AG09319 (cell line): ENCODE data around the gene PLA2G2E.

Experiments
- DNase-seq: peaks from one replicate; pipeline ENCODE4 v3.0.0-alpha.2; 2010; ENCODE audit warnings: low read depth; ENCODE audit errors: extremely low read depth
- CTCF ChIP-seq: IDR thresholded peaks from 2 replicates; pipeline ENCODE4 v1.5.1; 2011; ENCODE audit warnings: low read depth, mild to moderate bottlenecking, inconsistent platforms, low read length, moderate library complexity

Gene PLA2G2E

DNA sequence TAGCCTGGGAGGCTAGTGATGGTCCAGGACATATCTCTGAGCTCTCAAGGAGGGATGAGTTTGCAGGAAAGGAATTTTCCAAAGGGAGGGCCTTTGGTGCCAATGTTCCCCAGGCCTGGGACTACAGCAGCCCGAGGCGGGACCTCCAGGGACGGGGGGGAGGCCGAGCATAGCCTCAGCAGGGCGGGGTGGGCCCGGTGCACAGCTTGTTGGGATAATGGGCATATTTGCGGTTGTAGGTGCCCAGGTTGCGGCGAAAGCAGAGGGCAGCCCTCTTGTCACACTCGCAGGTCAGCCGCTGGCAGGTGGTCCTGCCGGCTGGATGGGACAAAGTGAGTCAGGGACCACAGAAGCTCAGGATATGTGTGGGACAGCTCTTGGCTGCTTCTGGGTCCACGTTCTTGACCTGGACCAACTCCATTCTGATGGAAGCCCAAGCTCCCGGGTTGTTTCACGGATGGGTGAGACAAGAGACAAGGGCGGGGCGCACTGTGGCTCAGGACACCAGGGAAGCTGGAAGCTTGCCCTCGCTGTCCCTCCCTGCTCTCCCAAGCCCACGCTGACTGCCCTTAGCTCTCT is 3.2 kb downstream of the PLA2G2E start:
- no peak for DNase-seq
- TF ChIP-seq CTCF, result no peak

DNA sequence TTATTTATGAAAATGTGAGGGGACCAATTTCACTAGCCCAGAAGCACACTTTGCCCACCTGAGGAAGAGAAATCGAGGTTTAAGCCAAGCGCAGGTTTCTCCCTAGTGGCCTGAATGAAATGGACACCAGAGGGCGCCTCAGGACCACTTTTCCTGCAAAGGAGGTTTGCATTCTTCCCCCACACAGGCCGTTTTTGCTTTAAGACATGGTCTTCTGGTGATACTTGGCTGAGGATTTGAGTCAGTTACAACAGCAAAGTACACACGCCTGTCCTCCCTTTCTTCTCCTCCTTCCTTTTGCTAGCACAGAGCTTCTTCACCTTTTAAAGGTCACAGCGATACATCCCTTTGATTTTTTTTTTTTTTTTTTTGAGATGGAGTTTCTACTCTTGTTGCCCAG is 5.4 kb downstream of the PLA2G2E start:
- peak; percentile 94 for TF ChIP-seq CTCF
- DNase-seq, result peak; percentile 59

GRCh38 chr1:19910650-19911049 is 12.8 kb downstream of the PLA2G2E start:
- no peak for DNase-seq
- TF ChIP-seq CTCF, result no peak

DNA sequence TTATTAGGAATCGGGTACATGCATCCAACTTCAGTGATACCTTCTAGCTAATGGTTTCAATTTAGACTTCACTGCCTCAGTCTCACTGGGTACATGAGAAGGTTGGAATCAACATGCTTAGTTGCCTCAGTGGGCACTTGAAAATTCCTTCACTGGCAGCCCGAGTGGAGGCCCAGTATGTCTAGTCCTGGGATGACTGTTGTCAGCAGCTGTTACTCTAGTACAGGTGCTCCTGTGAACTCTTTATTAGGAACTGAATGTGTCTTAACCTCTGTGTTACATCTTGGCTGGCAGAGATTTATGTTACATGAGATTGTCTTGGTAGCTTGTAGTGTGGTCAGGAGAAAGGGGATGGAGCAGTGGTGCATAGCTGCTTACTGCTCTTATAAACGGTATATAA is 13.4 kb downstream of the PLA2G2E start:
- no peak for TF ChIP-seq CTCF
- DNase-seq, result no peak

DNA sequence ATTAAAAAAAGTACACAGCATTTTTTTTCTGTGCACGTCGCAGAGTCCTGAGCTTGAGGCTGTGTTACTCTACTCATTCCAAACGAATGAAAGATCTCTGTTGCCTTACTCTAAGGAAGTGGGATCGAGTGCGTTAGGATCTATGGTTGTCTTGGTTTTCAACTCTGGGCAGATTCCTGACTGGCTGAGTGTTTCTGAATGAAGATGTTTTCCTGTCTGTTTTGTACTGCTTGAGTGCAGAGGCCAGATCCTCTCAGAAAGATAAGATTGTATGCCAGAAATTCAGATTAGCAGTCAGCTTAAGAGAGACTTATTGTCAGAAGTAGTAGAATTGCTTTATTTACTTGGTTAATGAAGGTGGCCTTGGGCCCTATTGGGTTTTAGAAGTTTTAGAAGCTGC is 14.0 kb downstream of the PLA2G2E start:
- no peak for DNase-seq
- TF ChIP-seq CTCF, result no peak

DNA sequence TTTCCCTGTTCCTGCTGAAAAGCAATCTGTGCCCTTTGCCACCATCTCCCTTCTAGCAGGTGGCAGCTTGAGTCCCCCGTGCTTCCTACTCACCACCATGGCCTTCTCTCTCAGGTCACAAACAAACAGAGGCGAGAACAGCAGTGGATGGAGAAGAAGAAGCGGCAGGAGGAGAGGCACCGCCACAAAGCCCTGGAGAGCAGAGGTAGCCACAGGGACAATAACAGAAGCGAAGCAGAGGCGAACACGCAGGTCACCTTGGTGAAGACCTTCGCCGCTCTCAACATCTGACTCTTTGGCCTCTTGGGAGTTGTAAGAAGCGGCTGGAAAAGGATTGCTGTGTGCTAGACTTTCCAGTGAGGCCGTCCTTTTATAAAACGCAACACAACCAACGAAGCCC is 16.0 kb downstream of the PLA2G2E start:
- TF ChIP-seq CTCF, result no peak
- DNase-seq, result no peak

DNA sequence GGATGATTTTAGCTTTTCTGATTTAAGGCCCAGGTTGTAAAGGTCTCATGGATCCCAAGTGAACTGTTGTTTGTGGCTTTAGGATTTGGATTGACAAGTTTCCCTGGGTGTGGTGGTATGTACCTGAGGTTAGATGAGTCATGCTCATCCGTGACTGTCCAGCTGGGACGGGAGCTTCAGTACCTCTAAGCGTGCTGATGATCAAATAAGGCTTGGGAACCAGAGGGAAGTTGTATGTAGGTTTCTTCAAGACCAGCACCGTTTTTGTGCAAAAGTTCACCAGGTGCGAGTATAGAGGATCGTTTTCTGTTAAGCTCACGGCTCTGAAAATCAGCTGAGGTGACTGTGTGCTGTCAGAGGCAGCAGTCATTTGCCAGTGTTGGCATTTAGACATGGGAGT is 19.8 kb downstream of the PLA2G2E start:
- DNase-seq, result no peak
- no peak for TF ChIP-seq CTCF
